Astrocyte (in vitro differentiated cells and primary cell): Measurements from ENCODE around the gene PPP1R9A.

ENCODE experiments used
- EZH2 ChIP-seq: IDR thresholded peaks from 2 replicates; pipeline ENCODE4 v1.6.1; 2012; ENCODE audit warnings: mild to moderate bottlenecking, low read length, inconsistent platforms; ENCODE audit not compliant: insufficient read depth
- TF ChIP-seq, protein P1 (sequence below): IDR thresholded peaks from 2 replicates; pipeline ENCODE4 v1.5.1; 2011; ENCODE audit warnings: low read depth, mild to moderate bottlenecking, inconsistent platforms, low read length, moderate library complexity; ENCODE audit not compliant: insufficient read depth

- TF ChIP-seq, protein P1, sequence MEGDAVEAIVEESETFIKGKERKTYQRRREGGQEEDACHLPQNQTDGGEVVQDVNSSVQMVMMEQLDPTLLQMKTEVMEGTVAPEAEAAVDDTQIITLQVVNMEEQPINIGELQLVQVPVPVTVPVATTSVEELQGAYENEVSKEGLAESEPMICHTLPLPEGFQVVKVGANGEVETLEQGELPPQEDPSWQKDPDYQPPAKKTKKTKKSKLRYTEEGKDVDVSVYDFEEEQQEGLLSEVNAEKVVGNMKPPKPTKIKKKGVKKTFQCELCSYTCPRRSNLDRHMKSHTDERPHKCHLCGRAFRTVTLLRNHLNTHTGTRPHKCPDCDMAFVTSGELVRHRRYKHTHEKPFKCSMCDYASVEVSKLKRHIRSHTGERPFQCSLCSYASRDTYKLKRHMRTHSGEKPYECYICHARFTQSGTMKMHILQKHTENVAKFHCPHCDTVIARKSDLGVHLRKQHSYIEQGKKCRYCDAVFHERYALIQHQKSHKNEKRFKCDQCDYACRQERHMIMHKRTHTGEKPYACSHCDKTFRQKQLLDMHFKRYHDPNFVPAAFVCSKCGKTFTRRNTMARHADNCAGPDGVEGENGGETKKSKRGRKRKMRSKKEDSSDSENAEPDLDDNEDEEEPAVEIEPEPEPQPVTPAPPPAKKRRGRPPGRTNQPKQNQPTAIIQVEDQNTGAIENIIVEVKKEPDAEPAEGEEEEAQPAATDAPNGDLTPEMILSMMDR: no peak
- no peak for TF ChIP-seq EZH2
Observed at GRCh38 chr7:95297041-95297440, 389.6 kb downstream of the PPP1R9A start.
